NOMO-1 treated with dmso at 0.1 percent for 144 hours (cell line): Measurements from ENCODE around the gene NID1.
A peak's percentile ranks its signal among the peaks of the same experiment; 100 is the strongest.
"Not testable (repeated sequence)": the region's sequence is repeated elsewhere in the genome, so short reads cannot be mapped to it uniquely, and the experiment has no call there.

Source experiments
- DNase-seq: peaks from one replicate; lab custom pipeline; 2025; ENCODE audit not compliant: unreplicated experiment; lab: John Stamatoyannopoulos, UW

The NID1 gene

DNA sequence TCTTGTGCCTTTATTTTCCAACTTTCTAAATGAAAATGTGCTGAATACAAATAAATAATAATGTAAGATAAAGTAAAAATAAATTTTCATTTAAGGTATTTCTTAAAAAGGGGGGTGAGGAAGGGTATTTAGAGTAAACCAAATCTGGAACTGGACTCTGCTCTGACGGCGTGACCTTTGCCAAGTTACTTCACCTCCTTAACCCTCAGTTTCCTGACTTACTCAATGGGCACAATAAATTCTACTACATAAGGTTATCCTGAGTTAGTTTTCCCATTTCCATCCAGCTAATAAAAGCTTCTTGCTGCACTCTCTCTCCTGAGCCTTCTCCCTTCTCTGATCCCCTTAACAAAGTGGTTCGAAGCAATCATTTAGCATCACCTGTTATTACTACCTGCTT lies 93.9 kb downstream of the NID1 start:
- DNase-seq, result no peak

DNA sequence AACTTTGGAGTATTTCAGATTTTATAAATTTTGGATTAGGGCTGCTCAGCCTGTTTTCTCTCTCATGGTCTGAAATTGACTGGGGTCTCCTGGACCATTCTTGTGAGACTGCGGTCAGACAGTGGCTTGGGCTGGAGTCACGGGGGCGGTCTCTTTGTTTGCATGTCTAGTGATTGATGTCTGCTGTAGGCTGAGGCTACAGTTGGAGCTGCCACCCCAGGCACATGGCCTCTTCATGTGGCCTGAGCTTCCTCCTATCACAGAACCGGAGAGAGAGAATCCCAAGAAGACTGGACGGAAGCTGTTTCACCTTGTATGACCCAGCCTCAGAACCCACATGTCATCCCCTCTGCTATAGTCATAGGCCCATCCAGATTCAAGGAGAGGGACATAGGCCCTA lies 96.1 kb downstream of the NID1 start:
- DNase-seq, result no peak

DNA sequence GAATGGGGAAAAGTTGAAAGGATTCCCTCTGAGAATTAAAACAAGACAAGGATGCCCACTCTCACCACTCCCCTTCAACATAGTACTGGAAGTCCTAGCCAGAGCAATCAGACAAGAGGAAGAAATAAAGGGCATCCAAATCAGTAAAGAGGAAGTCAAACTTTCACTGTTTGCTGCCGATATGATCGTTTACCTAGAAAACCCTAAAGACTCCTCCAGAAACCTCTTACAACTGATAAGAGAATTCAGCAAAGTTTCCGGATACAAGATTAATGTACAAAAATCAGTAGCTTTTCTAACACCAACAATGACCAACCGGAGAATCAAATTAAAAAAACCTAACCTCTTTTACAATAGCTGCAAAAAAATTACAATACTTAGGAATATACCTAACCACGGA lies 98.8 kb downstream of the NID1 start:
- not testable (repeated sequence) for DNase-seq

DNA sequence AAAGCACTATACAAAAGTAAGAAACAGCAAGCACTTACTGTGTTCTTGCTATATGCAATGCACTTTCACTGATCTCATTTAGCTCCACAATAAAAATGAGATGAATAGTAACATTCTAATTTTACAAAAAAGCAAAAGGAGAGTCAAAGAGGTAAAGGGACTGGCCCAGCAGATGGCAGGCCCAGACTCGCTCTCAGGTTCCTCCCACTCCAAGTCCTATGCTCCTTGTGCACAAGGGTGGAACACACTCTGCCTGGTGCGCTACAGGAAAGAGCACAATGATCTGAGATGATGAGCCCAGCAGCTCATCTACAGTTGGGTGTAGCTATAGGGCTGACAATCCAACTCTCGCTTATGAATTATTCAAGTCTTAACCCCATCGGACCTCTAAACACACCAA lies 104.1 kb downstream of the NID1 start:
- DNase-seq, result no peak

DNA sequence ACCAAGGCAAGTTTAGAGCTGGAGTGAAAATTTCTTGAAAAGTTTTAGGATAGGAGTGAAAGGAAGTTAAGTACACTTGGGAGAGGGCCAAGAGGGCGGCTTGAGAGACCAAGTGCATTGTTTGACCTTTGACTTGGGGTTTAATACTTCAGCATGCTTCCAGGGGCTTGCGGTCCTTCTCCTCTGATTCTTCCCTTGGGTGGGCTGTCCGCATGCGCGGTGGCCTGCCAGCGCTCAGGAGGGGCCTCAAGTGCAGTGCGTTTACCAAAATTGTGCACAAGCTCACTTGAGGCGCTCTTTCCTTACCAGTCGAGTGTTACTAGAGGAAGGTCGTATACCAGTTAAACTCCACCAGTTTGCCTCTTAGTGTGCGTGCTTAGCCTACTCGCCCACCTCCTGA lies 106.9 kb downstream of the NID1 start:
- no peak for DNase-seq

DNA sequence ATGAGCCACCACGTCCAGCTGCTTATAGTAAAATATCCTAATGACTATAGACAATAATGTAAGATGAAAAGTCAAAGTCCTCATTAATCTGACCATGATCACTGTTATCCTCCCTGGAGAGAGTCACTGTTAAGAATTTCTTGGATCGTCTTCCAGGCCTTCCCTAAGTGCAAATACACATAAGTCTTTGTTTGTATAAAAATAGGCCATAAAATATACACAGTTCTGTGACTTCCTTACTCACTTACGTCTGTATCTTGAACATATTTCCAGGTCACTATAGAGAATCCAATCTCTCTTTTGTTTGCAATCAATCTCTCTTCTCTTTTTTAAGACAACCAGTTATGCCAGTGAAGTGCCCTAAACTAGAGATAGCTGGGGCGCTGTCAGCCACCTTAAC lies 109.1 kb downstream of the NID1 start:
- DNase-seq, result no peak

DNA sequence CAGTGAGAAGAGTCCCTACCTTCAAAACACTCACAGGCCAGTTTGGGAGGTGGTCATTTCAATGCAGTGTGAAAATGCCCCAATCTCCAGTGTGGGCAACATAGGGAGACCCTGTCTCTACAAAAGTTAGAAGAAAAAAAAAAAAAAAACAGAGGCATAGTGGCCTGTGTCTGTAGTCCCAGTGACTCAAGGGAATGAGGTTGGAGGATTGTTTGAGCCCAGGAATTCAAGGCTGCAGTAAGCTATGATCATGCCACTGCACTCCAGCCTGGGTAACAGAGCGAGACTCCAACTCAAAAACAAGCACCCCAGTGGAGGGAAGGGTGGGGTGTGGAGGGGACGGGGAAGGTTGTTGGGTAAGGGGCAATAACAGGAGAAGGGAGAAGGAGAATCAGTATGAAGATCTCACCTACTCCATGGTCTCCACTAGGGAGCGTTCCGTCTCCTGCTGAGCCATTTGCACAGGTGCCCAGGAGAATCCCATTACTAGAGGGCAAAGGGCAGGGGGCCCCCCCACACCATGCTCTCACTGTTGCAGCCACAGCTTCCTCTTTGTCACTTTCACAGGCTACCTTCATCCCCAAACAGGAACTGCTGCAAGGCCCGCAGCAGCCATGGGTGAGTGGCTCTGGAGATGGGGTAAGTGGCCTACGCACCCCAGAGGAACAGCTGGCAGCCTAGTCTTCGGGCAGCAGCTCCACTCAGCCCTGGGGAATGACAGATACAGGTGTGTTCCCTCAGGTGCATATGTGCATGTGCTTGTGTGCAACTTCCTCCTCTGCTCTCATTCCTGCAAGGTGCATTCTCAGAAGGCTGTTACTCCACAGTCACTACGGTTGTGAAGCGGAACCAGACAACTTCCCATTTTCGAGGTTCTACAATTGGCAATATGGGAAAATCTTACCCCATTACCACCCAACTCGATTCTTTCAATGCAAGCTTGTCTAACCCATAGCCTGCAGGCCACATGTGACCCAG lies 110.3 kb downstream of the NID1 start:
- DNase-seq, result peak; percentile 97

DNA sequence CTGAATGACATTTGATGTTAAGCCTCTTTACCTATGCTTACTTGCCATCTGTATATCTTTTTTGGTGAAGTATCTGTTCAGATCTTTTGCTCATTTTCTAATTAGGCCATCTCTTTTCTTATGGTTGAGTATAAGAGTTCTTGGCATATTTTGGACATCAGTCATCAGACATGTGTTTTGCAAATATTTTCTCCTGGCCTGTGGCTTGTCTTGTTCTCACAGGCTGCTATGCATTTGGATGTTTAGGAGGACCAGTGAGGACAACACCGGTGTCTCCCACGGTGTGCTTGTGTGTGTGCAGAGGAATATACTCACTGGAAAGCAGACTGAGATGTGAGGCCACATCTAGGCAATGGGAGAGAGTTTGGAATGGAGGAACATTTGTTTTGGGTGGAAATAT lies 111.1 kb downstream of the NID1 start:
- no peak for DNase-seq

DNA sequence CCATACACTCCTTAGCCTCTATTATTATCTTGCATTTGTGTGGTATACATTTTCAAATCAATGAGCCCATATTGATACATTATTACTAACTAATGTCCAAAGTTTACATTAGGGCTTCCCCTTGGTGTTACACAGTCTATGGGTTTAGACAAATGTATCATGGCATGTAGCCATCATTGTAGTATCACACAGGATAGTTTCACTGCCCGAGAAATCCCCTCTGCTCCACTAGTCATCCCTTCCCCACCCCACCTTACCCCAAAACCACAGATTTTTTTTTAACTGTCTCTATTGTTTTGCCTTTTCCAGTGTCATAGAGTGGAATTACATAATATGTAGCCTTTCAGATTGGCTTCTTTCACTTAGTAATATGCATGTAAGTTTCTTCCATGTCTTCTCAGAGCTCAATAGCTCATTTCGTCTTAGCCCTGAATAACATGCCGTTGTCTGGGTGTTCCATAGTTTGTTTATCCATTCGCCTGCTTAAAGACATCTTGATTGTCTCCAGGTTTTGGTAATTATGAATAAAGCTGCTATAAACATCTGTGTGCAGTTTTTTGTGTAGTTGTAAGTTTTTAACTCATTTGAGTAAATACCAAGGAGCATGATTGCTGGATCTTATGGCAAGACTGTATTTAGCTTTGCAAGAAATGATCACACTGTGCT lies 111.8 kb downstream of the NID1 start:
- no peak for DNase-seq

DNA sequence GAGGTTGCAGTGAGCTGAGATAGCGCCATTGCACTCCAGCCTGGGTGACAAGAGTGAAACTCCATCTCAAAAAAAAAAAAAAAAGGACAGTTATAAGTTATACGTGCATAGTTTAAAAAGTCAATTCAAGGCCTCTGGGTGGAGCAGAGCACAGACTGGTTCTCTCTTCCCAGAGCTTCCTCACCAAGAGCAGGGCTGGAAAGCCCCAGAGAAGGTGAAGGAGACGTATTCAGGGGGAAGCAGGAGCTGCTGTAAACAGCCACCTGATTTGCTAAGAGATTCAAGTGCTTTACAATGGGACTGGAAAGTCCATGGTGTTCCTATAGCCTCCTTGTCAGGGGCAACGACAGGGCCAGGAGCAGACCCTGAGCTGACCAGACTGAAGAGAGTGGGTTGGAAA lies 113.2 kb downstream of the NID1 start:
- DNase-seq, result no peak

DNA sequence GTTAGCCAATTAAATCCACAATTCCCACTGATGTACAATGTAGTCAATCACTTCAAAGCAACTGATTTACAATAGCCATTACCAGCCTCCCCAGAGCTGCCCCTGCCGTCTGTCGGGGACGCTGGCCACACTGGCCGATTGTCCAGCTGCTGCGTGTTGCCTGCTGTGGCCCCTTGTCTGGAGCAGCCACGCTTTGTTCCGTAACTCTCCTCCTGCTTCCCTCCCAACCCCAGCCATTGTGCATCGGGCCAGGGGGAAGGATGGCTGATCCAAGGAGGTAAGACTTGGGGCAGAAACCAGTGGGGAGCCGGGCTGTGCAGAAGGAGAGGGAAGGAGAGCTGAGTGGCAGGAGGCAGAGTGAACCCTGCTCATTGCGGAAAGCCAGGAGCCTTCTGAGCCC lies 114.6 kb downstream of the NID1 start:
- no peak for DNase-seq

DNA sequence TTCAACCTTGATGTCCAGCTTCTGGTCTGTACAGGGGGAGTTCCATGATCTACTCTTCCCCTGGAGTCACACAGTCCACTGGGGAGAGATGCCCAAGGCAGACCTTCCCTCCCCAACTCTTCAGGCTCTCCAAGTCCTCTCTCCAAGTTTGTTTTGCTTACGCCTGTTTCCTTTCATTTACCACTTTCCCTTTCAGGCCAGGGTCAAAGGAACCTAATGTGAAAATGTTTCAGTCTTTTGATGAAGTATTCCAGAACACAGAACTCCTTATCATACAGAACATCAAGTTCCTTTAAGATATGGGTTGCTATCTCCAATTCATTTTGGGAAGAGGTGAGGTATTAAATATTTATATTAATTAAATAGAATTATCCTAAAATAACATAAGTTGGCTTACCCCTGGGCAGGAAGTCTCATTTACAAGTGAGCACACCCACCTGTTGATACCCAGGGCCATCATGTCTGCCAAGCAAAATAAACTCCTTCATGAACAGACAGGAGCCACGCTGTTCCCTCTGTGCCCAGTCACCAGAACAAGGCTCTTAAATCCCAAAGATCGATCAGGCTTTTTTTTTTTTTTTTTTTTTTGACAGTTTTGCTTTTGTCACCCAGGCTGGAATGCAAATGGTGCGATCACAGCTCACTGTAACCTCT lies 116.0 kb downstream of the NID1 start:
- DNase-seq, result no peak

DNA sequence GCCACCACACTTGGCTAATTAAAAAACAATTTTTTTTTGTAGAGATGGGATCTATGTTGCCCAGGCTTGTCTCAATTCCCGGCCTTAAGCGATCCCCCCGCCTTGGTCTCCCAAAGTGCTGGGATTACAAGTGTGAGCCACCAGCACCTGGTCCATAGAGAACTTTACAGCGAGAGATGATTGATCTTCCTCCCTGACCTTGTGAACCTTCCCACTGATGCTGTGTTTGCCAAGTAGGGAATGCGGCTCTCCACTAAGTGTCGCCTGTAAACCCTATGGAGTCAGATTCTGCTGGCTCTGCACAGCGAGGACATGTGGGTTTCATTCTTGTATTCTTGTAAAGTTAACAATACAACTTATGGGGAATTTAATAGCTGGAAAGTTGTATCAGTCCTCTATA lies 116.9 kb downstream of the NID1 start:
- no peak for DNase-seq

DNA sequence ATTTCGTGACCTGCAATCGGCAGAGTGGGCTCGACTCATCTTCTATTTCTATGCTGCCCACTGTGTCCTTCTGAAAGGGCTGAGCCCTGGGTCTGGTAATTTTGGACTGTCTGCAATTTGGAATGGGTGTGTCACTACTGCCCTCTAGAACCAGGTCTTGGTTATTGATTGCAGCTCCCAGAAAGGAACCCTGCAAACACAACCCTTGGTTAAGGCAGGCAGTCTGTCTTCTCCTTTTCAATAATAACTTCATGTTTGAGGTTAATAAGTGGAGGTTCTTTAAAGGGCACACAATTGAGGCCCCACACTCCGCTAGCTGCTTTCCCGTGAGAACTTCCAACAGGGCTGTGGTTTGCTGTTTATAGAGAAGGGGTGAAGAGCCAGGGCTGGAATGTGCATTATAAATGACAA lies 118.3 kb downstream of the NID1 start:
- DNase-seq, result peak; percentile 94

DNA sequence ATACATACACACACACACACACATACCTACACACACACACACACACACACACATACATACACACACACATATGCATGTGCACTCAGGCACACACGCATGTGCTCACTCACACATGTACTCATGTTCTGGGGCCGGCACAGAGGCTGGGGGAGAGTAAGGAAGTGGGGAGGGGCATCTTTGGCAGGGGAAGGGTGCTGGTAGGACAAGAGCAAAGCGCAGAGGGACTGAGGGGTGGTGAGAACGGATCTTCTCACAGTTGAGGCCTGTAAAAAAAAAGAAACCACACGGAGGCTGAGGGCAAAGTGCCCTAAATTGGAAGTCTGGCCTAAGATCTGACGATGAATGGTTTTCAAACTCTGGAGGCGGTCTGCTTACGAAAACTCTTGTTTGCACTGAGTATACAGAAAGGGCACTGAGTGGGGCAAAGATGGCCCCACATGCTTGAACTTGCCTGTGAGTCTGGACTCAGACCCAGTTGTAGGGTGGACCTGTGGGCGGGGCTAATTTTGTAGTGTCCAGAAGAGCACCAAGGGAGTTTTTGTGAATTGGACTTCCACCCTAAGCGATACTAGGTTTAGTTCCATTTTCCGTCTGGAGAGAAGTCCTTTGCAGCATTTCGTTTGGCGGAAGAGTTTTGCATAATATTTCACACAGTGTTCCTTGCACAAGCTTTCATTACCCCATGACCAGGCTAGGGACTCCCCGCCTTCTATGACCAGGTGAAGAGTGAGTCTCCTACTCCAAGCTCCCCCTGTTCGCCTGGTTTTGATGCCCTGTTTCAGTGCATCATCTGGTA lies 118.9 kb downstream of the NID1 start:
- peak; percentile 94 for DNase-seq

DNA sequence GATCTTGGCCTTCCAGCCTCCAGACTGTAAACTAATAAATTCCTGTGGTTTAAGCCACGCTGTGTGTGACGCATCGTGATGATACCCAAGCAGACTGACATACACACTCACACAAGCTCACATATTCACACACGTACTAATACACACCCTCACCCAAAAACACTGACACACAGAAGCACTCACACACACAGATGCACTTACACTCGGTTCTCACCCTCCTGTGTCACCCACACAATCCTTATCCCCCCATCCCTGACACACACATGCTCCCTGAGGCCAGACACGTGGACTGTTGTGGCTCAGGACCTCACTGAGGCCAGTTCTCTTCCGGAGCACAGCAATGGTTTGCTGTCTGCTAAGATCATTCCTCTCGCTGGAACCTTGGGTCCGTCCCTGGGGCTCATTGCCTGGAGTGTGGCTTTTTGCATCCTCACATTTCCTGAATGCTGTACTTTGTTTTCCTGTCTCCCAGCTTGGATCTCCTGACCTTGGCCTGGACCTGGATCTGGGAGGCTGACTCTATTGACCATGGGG lies 121.2 kb downstream of the NID1 start:
- no peak for DNase-seq

DNA sequence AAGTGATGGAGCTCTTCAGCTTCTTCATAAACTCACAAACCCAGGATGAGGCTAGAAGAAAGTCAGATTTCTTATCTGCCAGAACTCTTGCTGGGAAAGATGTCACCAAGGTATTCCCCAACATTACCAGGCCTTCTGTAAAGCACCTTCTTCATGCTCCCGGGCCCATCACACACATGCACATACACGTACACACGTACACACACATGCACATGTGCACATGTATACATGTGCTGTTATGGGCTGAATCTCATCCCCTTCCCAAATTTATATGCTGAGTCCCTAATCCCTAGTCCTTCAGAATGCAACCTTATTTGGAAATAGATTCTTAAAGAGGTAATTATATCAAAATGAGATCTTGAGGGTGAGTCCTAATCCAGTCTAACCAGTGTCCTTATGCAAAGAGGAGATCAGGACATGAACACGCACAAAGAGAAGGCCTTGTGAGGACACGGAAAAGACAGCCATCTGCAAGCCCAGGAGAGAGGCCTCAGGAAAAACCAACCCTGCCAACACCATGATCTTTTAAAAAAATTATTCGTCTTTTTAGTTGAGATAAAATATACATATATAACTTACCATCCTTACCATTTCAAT lies 121.8 kb downstream of the NID1 start:
- no peak for DNase-seq

DNA sequence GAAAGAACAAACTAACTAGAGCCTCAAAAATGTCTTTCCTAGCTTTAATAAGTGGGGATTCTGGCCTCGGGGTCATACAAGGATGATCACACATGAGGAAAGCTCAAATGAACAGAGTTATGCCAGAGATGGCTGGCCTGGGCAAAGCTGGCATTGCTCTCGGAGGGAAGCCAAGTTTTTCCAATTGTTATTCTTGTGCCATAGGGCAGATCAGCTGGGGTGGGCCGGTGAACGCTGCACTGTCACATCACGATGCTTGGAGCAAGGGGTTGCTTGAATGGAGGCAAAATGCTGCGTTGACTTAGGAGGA lies 122.3 kb downstream of the NID1 start:
- no peak for DNase-seq

DNA sequence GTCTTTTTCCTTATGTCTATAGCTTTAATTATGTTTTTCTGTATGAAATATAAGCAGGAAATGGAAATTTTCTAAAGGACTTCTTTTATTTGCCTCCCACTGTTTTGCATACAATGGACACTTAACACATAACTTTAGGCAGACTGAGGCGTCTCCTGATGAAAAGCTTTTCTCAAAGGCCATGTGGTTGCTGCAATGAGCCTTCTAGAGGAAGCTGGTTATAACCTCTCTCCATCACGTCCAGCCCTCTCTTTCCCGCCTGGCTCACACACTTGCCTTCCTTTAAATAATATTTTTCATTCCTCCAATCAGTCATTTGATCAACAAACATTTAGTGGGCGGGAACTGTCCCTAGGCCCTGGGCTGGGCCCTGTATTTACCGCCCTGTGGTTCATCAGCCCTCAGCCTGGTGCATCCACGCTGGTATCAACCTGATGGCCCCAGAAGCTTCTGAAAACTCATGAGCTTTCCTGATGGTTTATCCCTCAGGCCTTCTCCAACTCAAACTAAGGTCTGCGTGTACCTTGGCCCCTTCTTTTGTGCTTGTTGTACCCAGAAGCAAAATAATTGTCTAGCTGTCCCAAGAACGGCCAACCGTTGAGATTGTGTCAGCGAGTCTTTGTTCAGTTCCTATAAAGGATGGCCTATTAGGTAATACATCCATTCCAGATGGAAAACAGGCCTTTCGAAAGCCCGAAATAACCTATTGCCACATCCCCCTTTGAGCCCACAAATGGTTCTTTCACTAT lies 122.8 kb downstream of the NID1 start:
- peak; percentile 91 for DNase-seq

DNA sequence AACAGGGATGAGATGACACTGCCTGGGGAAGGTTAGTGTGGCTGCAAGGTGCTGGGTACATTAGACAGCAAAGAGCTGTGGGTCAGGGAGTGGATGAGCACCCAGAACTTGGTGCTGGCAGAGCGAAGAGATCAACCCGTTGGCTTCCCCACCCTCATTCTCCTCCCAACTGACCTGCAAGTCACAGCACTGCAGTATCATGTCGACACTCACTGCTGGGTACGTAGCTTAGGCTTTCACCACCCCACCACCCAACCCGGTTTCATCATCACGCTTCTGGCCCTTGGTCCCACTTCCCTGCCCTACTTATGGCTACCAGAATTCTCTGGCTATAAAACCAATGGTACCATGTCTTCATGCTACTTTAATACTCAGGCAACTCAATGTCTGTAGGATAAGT lies 124.6 kb downstream of the NID1 start:
- DNase-seq, result peak; percentile 57
